Measurements from ENCODE around the gene GJB6. TPM values are rescaled to one million over a fixed set of nuclear protein-coding genes. Genes with fewer than 3 reads are reported as not detected.
A peak's percentile ranks its signal among the peaks of the same experiment; 100 is the strongest.

GJB6 gene
- total RNA-seq, 2 donors from 2014 or later = not detected

GRCh38 chr13:20182231-20182846 is 49.8 kb downstream of the GJB6 start:
- intact Hi-C loops (cut with DNase I) = no loop called here
- H3K27me3 ChIP-seq = peaks cover 5% of the 10 kb centered on the region
- no peak for DNase-seq
- no peaks in the 10 kb centered on the region for H3K9me3 ChIP-seq
- no peak overlapping the region for H3K27ac ChIP-seq
- H3K4me1 ChIP-seq = no peaks in the 10 kb centered on the region
- no peaks in the 10 kb centered on the region for H3K36me3 ChIP-seq
- no peak overlapping the region for H3K9ac ChIP-seq (ENCODE audit: low read depth in 2 of 2, low read length in 2 of 2)
- peak; percentile 80 for TF ChIP-seq CTCF (IDR thresholded peaks at IDR 0.05)
- no peak overlapping the region for H3K4me3 ChIP-seq

GRCh38 chr13:20181188-20181587 is 50.9 kb downstream of the GJB6 start:
- Histone ChIP-seq H3K27me3 (peaks cover 10% of the 10 kb centered on the region), H3K27ac (no peak overlapping the region), H3K36me3 (no peaks in the 10 kb centered on the region), H3K4me1 (no peaks in the 10 kb centered on the region), H3K4me3 (no peak overlapping the region), H3K9ac (ENCODE audit: low read depth in 2 of 2, low read length in 2 of 2) (no peak overlapping the region), H3K9me3 (no peaks in the 10 kb centered on the region)
- intact Hi-C loops (cut with DNase I) = no loop called here
- TF ChIP-seq CTCF (IDR thresholded peaks at IDR 0.05) = no peak
- DNase-seq = no peak

GRCh38 chr13:20178156-20178555 is 54.0 kb downstream of the GJB6 start:
- Histone ChIP-seq H3K9ac (ENCODE audit: low read depth in 2 of 2, low read length in 2 of 2) (no peak overlapping the region), H3K4me3 (no peak overlapping the region), H3K4me1 (no peaks in the 10 kb centered on the region), H3K9me3 (no peaks in the 10 kb centered on the region), H3K27me3 (peaks cover 10% of the 10 kb centered on the region), H3K36me3 (no peaks in the 10 kb centered on the region), H3K27ac (no peak overlapping the region)
- DNase-seq = no peak
- TF ChIP-seq CTCF (IDR thresholded peaks at IDR 0.05) = no peak
- intact Hi-C loops (cut with DNase I) = no loop called here

- intact Hi-C loops (cut with DNase I) = no loop called here
- Histone ChIP-seq H3K9ac (ENCODE audit: low read depth in 2 of 2, low read length in 2 of 2) (no peak overlapping the region), H3K36me3 (no peaks in the 10 kb centered on the region), H3K27ac (no peak overlapping the region), H3K4me1 (no peaks in the 10 kb centered on the region), H3K9me3 (no peaks in the 10 kb centered on the region), H3K4me3 (no peak overlapping the region), H3K27me3 (peaks cover 10% of the 10 kb centered on the region)
- DNase-seq = no peak
- TF ChIP-seq CTCF (IDR thresholded peaks at IDR 0.05) = no peak
Measured at GRCh38 chr13:20177049-20177831, 54.9 kb downstream of the GJB6 start.

GRCh38 chr13:20175907-20176652 is 56.0 kb downstream of the GJB6 start:
- Histone ChIP-seq H3K27me3 (peaks cover 10% of the 10 kb centered on the region), H3K27ac (no peak overlapping the region)
- intact Hi-C loops (cut with DNase I) = no loop called here

More at GRCh38 chr13:20175907-20176652, 56.0 kb downstream of the GJB6 start:
- Histone ChIP-seq H3K9me3 (no peaks in the 10 kb centered on the region), H3K9ac (ENCODE audit: low read depth in 2 of 2, low read length in 2 of 2) (no peak overlapping the region), H3K36me3 (no peaks in the 10 kb centered on the region), H3K4me1 (no peaks in the 10 kb centered on the region), H3K4me3 (no peak overlapping the region)
- TF ChIP-seq CTCF (IDR thresholded peaks at IDR 0.05) = no peak
- no peak for DNase-seq
